ENCODE data around the gene RMP24.

RMP24 gene

GRCh38 chr18:36025025-36025424 lies 52.5 kb downstream of the RMP24 start:
- no peak for DNase-seq (ENCODE audit: low read depth in 1 of 2, low spot score in 1 of 2)

- no peak for DNase-seq (ENCODE audit: low read depth in 1 of 2, low spot score in 1 of 2)
Measured at GRCh38 chr18:36028859-36029258, 56.4 kb downstream of the RMP24 start.
